Nephron progenitor cell (in vitro differentiated cells): ENCODE results near the gene LARGE1.

Source experiments
- DNase-seq: peaks from one replicate; pipeline ENCODE4 v3.0.0; 2021
- H3K27ac Mint-ChIP-seq: 2 replicates; pipeline ENCODE4 v1.8.0; 2021; ENCODE audit warnings: mild to moderate bottlenecking, moderate library complexity, mixed read lengths
- H3K27me3 Mint-ChIP-seq: 2 replicates; pipeline ENCODE4 v1.8.0; 2021; ENCODE audit warnings: mild to moderate bottlenecking, low read depth, mixed read lengths; ENCODE audit not compliant: poor library complexity
- H3K36me3 Mint-ChIP-seq: 2 replicates; pipeline ENCODE4 v1.8.0; 2021; ENCODE audit warnings: low read depth, mixed read lengths
- H3K4me1 Mint-ChIP-seq: 2 replicates; pipeline ENCODE4 v1.8.0; 2021; ENCODE audit warnings: mixed read lengths
- H3K4me3 Mint-ChIP-seq: 2 replicates; pipeline ENCODE4 v1.8.0; 2021; ENCODE audit warnings: mild to moderate bottlenecking, moderate library complexity, mixed read lengths
- H3K9me3 Mint-ChIP-seq: 2 replicates; pipeline ENCODE4 v1.8.0; 2021; ENCODE audit warnings: mild to moderate bottlenecking, moderate library complexity, mixed read lengths
- TF ChIP-seq, protein P1 (sequence below): fragments of 200-600 bp; sonication (generic); IDR thresholded peaks from 2 replicates; pipeline ENCODE4 v1.5.0; 2021; ENCODE audit warnings: antibody characterized with exemption

Gene LARGE1

GRCh38 chr22:33723915-33724314 lies 196.4 kb downstream of the LARGE1 start:
- Mint-ChIP-seq H3K4me1 (peaks cover 46% of the 10 kb centered on the region), H3K36me3 (peaks cover 21% of the 10 kb centered on the region), H3K9me3 (peaks cover 12% of the 10 kb centered on the region), H3K27ac (no peak overlapping the region), H3K4me3 (no peak overlapping the region), H3K27me3 (no peaks in the 10 kb centered on the region)
- TF ChIP-seq, protein P1, sequence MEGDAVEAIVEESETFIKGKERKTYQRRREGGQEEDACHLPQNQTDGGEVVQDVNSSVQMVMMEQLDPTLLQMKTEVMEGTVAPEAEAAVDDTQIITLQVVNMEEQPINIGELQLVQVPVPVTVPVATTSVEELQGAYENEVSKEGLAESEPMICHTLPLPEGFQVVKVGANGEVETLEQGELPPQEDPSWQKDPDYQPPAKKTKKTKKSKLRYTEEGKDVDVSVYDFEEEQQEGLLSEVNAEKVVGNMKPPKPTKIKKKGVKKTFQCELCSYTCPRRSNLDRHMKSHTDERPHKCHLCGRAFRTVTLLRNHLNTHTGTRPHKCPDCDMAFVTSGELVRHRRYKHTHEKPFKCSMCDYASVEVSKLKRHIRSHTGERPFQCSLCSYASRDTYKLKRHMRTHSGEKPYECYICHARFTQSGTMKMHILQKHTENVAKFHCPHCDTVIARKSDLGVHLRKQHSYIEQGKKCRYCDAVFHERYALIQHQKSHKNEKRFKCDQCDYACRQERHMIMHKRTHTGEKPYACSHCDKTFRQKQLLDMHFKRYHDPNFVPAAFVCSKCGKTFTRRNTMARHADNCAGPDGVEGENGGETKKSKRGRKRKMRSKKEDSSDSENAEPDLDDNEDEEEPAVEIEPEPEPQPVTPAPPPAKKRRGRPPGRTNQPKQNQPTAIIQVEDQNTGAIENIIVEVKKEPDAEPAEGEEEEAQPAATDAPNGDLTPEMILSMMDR: no peak
- no peak for DNase-seq

DNA sequence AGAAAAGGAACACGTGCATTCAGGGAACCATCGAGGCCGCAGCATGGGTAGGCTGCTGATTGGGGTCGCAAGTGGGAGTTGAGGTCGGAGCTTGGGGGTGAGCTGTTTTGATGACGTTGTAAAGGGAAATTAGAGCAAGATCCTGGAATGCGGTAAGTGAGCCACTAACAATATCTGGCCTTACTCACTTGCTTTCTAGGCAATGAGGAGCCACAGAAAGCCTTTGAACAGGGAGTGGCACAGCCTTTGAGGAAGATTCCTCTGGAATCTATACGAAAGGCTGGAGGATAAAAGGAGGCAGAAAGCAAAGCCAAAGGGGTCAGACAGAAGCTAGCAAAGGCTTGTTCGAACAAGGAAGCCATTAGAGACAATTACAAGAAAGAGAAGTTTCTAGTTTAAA lies 197.5 kb downstream of the LARGE1 start:
- Mint-ChIP-seq H3K36me3 (peaks cover 30% of the 10 kb centered on the region), H3K27me3 (no peaks in the 10 kb centered on the region), H3K4me3 (no peak overlapping the region), H3K4me1 (peaks cover 46% of the 10 kb centered on the region), H3K9me3 (peaks cover 19% of the 10 kb centered on the region), H3K27ac (no peak overlapping the region)
- TF ChIP-seq, protein P1: no peak
- DNase-seq: no peak

DNA sequence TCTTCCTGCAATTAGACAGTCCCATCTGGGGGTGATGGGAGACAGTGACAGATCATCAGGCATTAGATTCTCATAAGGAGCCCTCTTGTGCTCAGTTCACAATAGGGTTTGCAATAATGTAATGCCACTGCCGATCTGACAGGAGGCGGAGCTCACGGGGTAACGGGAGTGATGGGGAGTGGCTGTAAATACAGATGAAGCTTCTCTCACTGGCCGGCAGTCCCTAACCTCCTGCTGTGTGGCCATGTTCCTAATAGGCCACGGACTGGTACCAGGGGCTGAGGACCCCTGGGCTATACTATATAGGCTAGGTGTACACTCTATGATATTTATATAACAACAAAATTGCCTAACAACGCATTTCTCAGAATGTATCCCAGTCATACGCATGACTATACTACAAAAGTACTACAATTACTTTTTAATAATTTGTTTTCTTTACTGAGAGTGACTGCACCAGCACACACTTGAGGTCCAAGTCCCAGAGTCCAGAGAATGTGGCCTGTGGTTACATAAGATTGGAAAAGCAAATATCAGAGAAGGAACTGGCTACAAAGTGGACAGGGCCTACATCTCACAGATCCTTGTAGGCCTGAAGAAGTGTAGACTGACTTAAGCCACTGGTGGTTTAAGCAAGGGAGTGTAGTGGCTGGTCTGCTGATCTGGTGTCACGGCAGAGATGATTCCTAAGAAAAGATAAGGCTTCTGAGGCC lies 200.0 kb downstream of the LARGE1 start:
- peaks cover 28% of the 10 kb centered on the region for H3K9me3 Mint-ChIP-seq
- H3K27ac Mint-ChIP-seq: peak overlapping the region; percentile 31
- no peaks in the 10 kb centered on the region for H3K27me3 Mint-ChIP-seq
- DNase-seq: no peak
- H3K4me1 Mint-ChIP-seq: peaks cover 50% of the 10 kb centered on the region
- TF ChIP-seq, protein P1: no peak
- peaks cover 42% of the 10 kb centered on the region for H3K36me3 Mint-ChIP-seq
- H3K4me3 Mint-ChIP-seq: no peak overlapping the region

- peaks cover 53% of the 10 kb centered on the region for H3K9me3 Mint-ChIP-seq
- H3K27ac Mint-ChIP-seq: no peak overlapping the region
- H3K4me3 Mint-ChIP-seq: no peak overlapping the region
- peaks cover 62% of the 10 kb centered on the region for H3K36me3 Mint-ChIP-seq
- no peak for DNase-seq
- H3K27me3 Mint-ChIP-seq: no peaks in the 10 kb centered on the region
- H3K4me1 Mint-ChIP-seq: peaks cover 35% of the 10 kb centered on the region
- TF ChIP-seq, protein P1: no peak
Measured at GRCh38 chr22:33717694-33718396, 202.4 kb downstream of the LARGE1 start.

DNA sequence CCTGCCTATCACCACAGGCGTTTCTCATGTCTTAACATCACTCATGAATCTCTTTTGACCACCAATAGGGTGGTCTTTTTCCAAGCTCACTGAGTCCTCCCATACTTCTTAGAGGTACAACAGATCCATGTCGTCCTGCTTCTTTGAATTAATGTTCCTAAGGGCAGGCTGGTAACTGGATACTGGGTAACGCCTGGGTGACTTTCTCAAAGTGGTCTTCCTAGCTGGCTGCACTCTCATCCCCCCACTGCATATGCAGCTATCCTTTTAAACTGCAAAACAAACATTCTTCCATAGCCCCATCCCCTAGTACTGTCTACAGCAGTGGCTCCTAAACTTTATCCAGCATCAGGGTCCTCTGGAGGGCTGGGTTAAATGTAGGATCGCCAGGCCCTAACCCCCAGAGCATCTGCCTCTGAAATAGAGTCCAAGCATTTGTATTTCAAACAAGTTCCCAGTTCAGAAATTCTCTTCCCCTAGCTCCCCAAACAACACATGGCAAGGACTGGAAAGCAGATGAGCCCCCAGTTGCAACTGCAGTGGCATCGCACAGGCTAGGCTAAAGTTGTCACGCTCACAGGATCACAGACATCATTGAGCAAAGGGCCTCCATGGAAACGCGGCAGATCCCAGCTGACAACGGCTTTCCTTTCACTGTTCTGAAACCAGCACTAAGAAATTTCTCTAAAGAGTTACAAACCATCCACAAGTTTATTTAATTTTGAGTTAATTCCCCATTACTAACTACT lies 204.9 kb downstream of the LARGE1 start:
- TF ChIP-seq, protein P1: no peak
- DNase-seq: peak; percentile 12
- peak overlapping the region; percentile 26 for H3K27ac Mint-ChIP-seq
- peaks cover under 1% of the 10 kb centered on the region for H3K27me3 Mint-ChIP-seq
- peaks cover 59% of the 10 kb centered on the region for H3K9me3 Mint-ChIP-seq
- peak overlapping the region; percentile 48 for H3K4me3 Mint-ChIP-seq
- H3K4me1 Mint-ChIP-seq: peaks cover 29% of the 10 kb centered on the region
- peaks cover 70% of the 10 kb centered on the region for H3K36me3 Mint-ChIP-seq
